Activated CD4-positive, alpha-beta T cell treated with anti-CD3 and anti-CD28 coated beads, Interleukin-2, amount 50 U/mL, for 4 hours (primary cell): ENCODE results near the gene EEF1B2.
"Not testable (repeated sequence)": the region's sequence is repeated elsewhere in the genome, so short reads cannot be mapped to it uniquely, and the experiment has no call there.

Experiments used
- DNase-seq, 2 experiments: peaks; one replicate each; pipeline ENCODE4 v3.0.0-alpha.2; 2020

EEF1B2 gene

GRCh38 chr2:206168230-206168629 lies 8.5 kb downstream of the EEF1B2 start:
- DNase-seq: not testable (repeated sequence)

- DNase-seq: not testable (repeated sequence)
These were observed 12.1 kb downstream of the EEF1B2 start for GRCh38 chr2:206171624-206172397.

GRCh38 chr2:206173147-206173546 lies 13.5 kb downstream of the EEF1B2 start:
- DNase-seq: no peak

GRCh38 chr2:206176121-206176520 lies 16.4 kb downstream of the EEF1B2 start:
- DNase-seq: no peak

- DNase-seq: no peak
These were observed 17.2 kb downstream of the EEF1B2 start for GRCh38 chr2:206176901-206177300.

GRCh38 chr2:206181526-206181925 lies 21.8 kb downstream of the EEF1B2 start:
- not testable (repeated sequence) for DNase-seq

GRCh38 chr2:206189691-206190090 lies 30.0 kb downstream of the EEF1B2 start:
- DNase-seq: no peak

- no peak for DNase-seq
These were observed 30.4 kb downstream of the EEF1B2 start for GRCh38 chr2:206190111-206190510.

- DNase-seq: no peak
These were observed 31.0 kb downstream of the EEF1B2 start for GRCh38 chr2:206190689-206191088.

- DNase-seq: no peak
These were observed 32.5 kb downstream of the EEF1B2 start for GRCh38 chr2:206192157-206192556.

GRCh38 chr2:206193671-206194357 lies 34.1 kb downstream of the EEF1B2 start:
- DNase-seq: no peak

- no peak for DNase-seq
These were observed 39.0 kb downstream of the EEF1B2 start for GRCh38 chr2:206198677-206199076.

- no peak for DNase-seq
These were observed 41.6 kb downstream of the EEF1B2 start for GRCh38 chr2:206201075-206201848.

GRCh38 chr2:206202446-206202845 lies 42.8 kb downstream of the EEF1B2 start:
- no peak for DNase-seq

GRCh38 chr2:206203331-206203730 lies 43.6 kb downstream of the EEF1B2 start:
- no peak for DNase-seq

- DNase-seq: no peak
These were observed 45.0 kb downstream of the EEF1B2 start for GRCh38 chr2:206204710-206205109.

GRCh38 chr2:206207316-206207715 lies 47.6 kb downstream of the EEF1B2 start:
- DNase-seq: not testable (repeated sequence)

- no peak for DNase-seq
These were observed 49.2 kb downstream of the EEF1B2 start for GRCh38 chr2:206208900-206209299.

GRCh38 chr2:206211657-206212255 lies 52.1 kb downstream of the EEF1B2 start:
- DNase-seq: no peak
